Neutrophil (primary cell): ENCODE data around the gene CAPN1.

Experiments
- H3K27ac ChIP-seq: fragments of 200-600 bp; sonication (generic); 2 replicates; pipeline ENCODE4 v1.5.1; 2016; ENCODE audit warnings: mild to moderate bottlenecking, moderate library complexity
- H3K27me3 ChIP-seq: fragments of 200-600 bp; sonication (generic); 2 replicates; pipeline ENCODE4 v1.6.0; 2016; ENCODE audit warnings: mild to moderate bottlenecking
- H3K36me3 ChIP-seq: fragments of 200-600 bp; sonication (generic); 2 replicates; pipeline ENCODE4 v1.5.1; 2017
- H3K4me1 ChIP-seq, 2 experiments: fragments of 200-600 bp in 1 of 2; sonication (generic) in 1 of 2; 1 replicate in 1 of 2; 2 replicates in 1 of 2; pipeline versions ENCODE4 v1.5.1 to v1.6.1; 2013 to 2016; ENCODE audit warnings: low read depth in 1 of 2, low read length in 1 of 2, mild to moderate bottlenecking in 1 of 2, moderate library complexity in 1 of 2; ENCODE audit not compliant: control insufficient read depth in 1 of 2, insufficient read depth in 1 of 2
- H3K4me3 ChIP-seq, 2 experiments: fragments of 200-600 bp in 1 of 2; sonication (generic) in 1 of 2; 1 replicate in 1 of 2; 2 replicates in 1 of 2; pipeline ENCODE4 v1.5.1; 2013 to 2016; ENCODE audit warnings: low read depth in 1 of 2, low read length in 1 of 2, mild to moderate bottlenecking in 1 of 2, moderate library complexity in 1 of 2
- H3K9me3 ChIP-seq: fragments of 200-600 bp; sonication (generic); 2 replicates; pipeline ENCODE4 v1.5.1; 2016
- CTCF ChIP-seq: fragments of 200-600 bp; sonication (generic); IDR thresholded peaks from 2 replicates; pipeline ENCODE4 v1.5.1; 2016; ENCODE audit warnings: antibody characterized with exemption

The CAPN1 gene

GRCh38 chr11:65165410-65166317, 16.1 kb upstream of the CAPN1 start:
- TF ChIP-seq CTCF, result no peak
- Histone ChIP-seq H3K9me3 (no peaks in the 10 kb centered on the region), H3K4me1 (peaks cover 5 to 7% of the 10 kb centered on the region in 2 experiments), H3K4me3 (no peak overlapping the region), H3K27me3 (no peaks in the 10 kb centered on the region), H3K36me3 (no peaks in the 10 kb centered on the region), H3K27ac (no peak overlapping the region)

GRCh38 chr11:65166893-65167292, 14.8 kb upstream of the CAPN1 start:
- H3K27me3 ChIP-seq, result no peaks in the 10 kb centered on the region
- no peak overlapping the region for H3K27ac ChIP-seq
- H3K9me3 ChIP-seq, result no peaks in the 10 kb centered on the region
- H3K4me1 ChIP-seq, result peaks cover 5 to 7% of the 10 kb centered on the region in 2 experiments
- no peak overlapping the region for H3K4me3 ChIP-seq
- H3K36me3 ChIP-seq, result no peaks in the 10 kb centered on the region
- no peak for TF ChIP-seq CTCF

GRCh38 chr11:65167656-65168055, 14.1 kb upstream of the CAPN1 start:
- H3K36me3 ChIP-seq, result no peaks in the 10 kb centered on the region
- no peak overlapping the region for H3K4me3 ChIP-seq
- H3K27ac ChIP-seq, result no peak overlapping the region
- H3K9me3 ChIP-seq, result no peaks in the 10 kb centered on the region
- no peak for TF ChIP-seq CTCF
- H3K4me1 ChIP-seq, result peaks cover 5 to 7% of the 10 kb centered on the region in 2 experiments
- no peaks in the 10 kb centered on the region for H3K27me3 ChIP-seq

DNA sequence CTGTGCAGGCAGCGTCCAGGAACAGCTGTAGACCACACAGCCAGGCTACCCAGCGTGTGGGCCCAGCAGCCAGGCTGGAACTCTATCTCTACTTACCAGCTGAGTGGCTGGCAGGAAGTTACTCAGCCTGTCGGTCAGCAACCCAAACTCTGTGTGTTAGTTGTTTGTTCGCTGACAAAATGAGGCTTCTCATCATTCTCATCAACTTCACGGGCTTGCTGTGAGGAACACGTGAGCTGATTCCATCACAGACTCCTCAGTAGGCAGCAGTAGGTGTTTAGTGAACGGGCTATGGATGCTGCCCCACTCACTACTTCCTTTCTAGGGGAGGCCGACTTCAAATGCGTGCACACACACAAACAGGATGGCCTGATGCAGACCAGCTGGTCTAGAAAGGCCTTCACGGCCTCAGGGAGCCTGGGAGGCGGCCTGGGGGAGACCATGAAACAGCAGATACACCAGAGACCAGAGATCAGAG, 12.5 kb upstream of the CAPN1 start:
- Histone ChIP-seq H3K4me3 (no peak overlapping the region), H3K27me3 (no peaks in the 10 kb centered on the region), H3K9me3 (no peaks in the 10 kb centered on the region), H3K4me1 (peaks cover 5 to 7% of the 10 kb centered on the region in 2 experiments), H3K36me3 (no peaks in the 10 kb centered on the region), H3K27ac (no peak overlapping the region)
- no peak for TF ChIP-seq CTCF

DNA sequence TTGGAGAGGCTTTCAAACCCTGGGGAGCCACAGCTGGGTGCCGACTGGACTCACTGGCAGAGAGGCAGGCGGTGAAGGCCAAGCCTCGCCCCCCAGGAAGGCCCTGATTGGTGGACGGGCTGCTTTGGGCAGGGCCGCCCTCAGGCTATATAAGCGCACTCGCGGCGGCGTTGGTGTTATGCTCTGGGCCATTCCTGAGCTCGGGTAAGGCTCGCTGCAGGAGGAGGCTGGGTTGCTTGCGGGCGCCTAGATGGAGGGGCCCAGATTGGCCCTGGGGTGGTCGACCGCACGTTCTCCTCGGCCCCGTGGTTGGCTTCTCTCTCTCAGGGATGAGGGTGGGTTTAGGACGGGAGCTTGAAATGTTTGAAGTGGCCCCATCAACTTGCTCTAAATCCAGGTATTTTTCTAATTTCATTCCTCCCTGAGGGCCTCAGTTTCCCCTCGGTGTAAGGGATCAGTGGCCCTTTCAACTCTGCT, 11.6 kb upstream of the CAPN1 start, which contains the start of gene SPDYC:
TSS of gene SPDYC (plus strand) at position 176 of the 477 bp plus-strand sequence. CDS start 1,125 bp downstream, outside the sequence.
- Histone ChIP-seq H3K9me3 (no peaks in the 10 kb centered on the region), H3K36me3 (no peaks in the 10 kb centered on the region), H3K4me3 (no peak within 1 kb of the TSS), H3K4me1 (peaks cover 5 to 7% of the 10 kb centered on the region in 2 experiments), H3K27ac (no peak within 1 kb of the TSS), H3K27me3 (no peaks in the 10 kb centered on the region)
- TF ChIP-seq CTCF, result no peak
